ENCODE results near the gene ATP1A4. TPM values are rescaled to one million over a fixed set of nuclear protein-coding genes. Genes with fewer than 3 reads are reported as not detected.
A peak's percentile ranks its signal among the peaks of the same experiment; 100 is the strongest.

The ATP1A4 gene
- total RNA-seq, 4 donors from 2014 or later: 0.07 to 0.47 TPM; not detected in 2

- Histone ChIP-seq H3K9me3 (no peaks in the 10 kb centered on the region), H3K4me1 (peaks cover 68 to 75% of the 10 kb centered on the region in 2 donors), H3K36me3 (peaks cover 0 to 10% of the 10 kb centered on the region in 2 donors), H3K27me3 (no peaks in the 10 kb centered on the region), H3K27ac (peak overlapping the region; percentile 97 to 100 (median 98)), H3K4me3 (peak overlapping the region; percentile 54 to 86 (median 72))
- TF ChIP-seq POLR2A (IDR thresholded peaks at IDR 0.05) (peak; percentile 67 to 83), CTCF (IDR thresholded peaks at IDR 0.05 in 4 of 5, conservative IDR thresholded peaks at IDR 0.05 in 1 of 5) (peak in 2 of 5 experiments; percentile 5 to 15)
- in situ Hi-C loops (cut with MboI; ENCODE audit: low sequenced_read_pairs in 4 of 4): no loop called here
- DNase-seq: peak; percentile 86 to 89
- ATAC-seq: peak; percentile 55 to 74
- intact Hi-C loops (cut with DNase I; ENCODE audit: low total_unique reads): loop anchor here (5.0 kb wide), 1 partner anchor 76 kb away; the partner anchor contains the start of gene CASQ1
Measured at GRCh38 chr1:160116283-160117147, 34.9 kb upstream of the ATP1A4 start.

GRCh38 chr1:160117300-160117699 lies 34.1 kb upstream of the ATP1A4 start:
- no peak for ATAC-seq
- Histone ChIP-seq H3K9me3 (no peaks in the 10 kb centered on the region), H3K4me1 (peaks cover 70 to 82% of the 10 kb centered on the region in 2 donors), H3K27ac (peak overlapping the region; percentile 97 to 100 (median 98)), H3K27me3 (no peaks in the 10 kb centered on the region), H3K4me3 (peak overlapping the region; percentile 54 to 86 (median 72)), H3K36me3 (peaks cover 0 to 18% of the 10 kb centered on the region in 2 donors)
- TF ChIP-seq POLR2A (IDR thresholded peaks at IDR 0.05): no peak
- TF ChIP-seq CTCF (IDR thresholded peaks at IDR 0.05 in 4 of 5, conservative IDR thresholded peaks at IDR 0.05 in 1 of 5): no peak
- in situ Hi-C loops (cut with MboI; ENCODE audit: low sequenced_read_pairs in 4 of 4) (no loop called here), intact Hi-C loops (cut with DNase I; ENCODE audit: low total_unique reads) (loop anchor here (5.0 kb wide), 1 partner anchor 75 kb away; the partner anchor contains the start of gene CASQ1)
- no peak for DNase-seq

- no peaks in the 10 kb centered on the region for H3K27me3 ChIP-seq
- no peaks in the 10 kb centered on the region for H3K9me3 ChIP-seq
- intact Hi-C loops (cut with DNase I; ENCODE audit: low total_unique reads) (loop anchor here (5.0 kb wide), 1 partner anchor 75 kb away; the partner anchor contains the start of gene CASQ1), in situ Hi-C loops (cut with MboI; ENCODE audit: low sequenced_read_pairs in 4 of 4) (no loop called here)
- no peak for TF ChIP-seq CTCF (IDR thresholded peaks at IDR 0.05 in 4 of 5, conservative IDR thresholded peaks at IDR 0.05 in 1 of 5)
- TF ChIP-seq POLR2A (IDR thresholded peaks at IDR 0.05): peak; percentile 45 to 55
- H3K4me3 ChIP-seq: peak overlapping the region; percentile 54 to 86 (median 72)
- ATAC-seq (peak; percentile 38 to 52), DNase-seq (peak; percentile 70 to 87)
- H3K36me3 ChIP-seq: peaks cover 0 to 22% of the 10 kb centered on the region in 2 donors
- H3K4me1 ChIP-seq: peaks cover 74 to 83% of the 10 kb centered on the region in 2 donors
- H3K27ac ChIP-seq: peak overlapping the region; percentile 97 to 100 (median 98)
Measured at GRCh38 chr1:160117709-160118183, 33.7 kb upstream of the ATP1A4 start.

GRCh38 chr1:160118928-160119327 lies 32.5 kb upstream of the ATP1A4 start:
- H3K4me1 ChIP-seq: peaks cover 77 to 80% of the 10 kb centered on the region in 2 donors
- ATAC-seq: no peak
- in situ Hi-C loops (cut with MboI; ENCODE audit: low sequenced_read_pairs in 4 of 4): no loop called here
- intact Hi-C loops (cut with DNase I; ENCODE audit: low total_unique reads): loop anchor here (5.0 kb wide), 1 partner anchor 73 kb away; the partner anchor contains the start of gene CASQ1
- DNase-seq: no peak
- peak overlapping the region; percentile 97 to 100 (median 98) for H3K27ac ChIP-seq
- H3K4me3 ChIP-seq: peak overlapping the region; percentile 54 to 86 (median 72)
- H3K36me3 ChIP-seq: peaks cover 0 to 24% of the 10 kb centered on the region in 2 donors
- H3K27me3 ChIP-seq: no peaks in the 10 kb centered on the region
- TF ChIP-seq CTCF (IDR thresholded peaks at IDR 0.05 in 4 of 5, conservative IDR thresholded peaks at IDR 0.05 in 1 of 5): no peak
- no peak for TF ChIP-seq POLR2A (IDR thresholded peaks at IDR 0.05)
- no peaks in the 10 kb centered on the region for H3K9me3 ChIP-seq

Measured in gastrocnemius medialis (tissue), 4 donors.